ENCODE results near the gene IFFO2. TPM values are rescaled to one million over a fixed set of nuclear protein-coding genes. Genes with fewer than 3 reads are reported as not detected.

The IFFO2 gene
- total RNA-seq, 1 experiment from 2014 or later = 11.7 TPM

DNA sequence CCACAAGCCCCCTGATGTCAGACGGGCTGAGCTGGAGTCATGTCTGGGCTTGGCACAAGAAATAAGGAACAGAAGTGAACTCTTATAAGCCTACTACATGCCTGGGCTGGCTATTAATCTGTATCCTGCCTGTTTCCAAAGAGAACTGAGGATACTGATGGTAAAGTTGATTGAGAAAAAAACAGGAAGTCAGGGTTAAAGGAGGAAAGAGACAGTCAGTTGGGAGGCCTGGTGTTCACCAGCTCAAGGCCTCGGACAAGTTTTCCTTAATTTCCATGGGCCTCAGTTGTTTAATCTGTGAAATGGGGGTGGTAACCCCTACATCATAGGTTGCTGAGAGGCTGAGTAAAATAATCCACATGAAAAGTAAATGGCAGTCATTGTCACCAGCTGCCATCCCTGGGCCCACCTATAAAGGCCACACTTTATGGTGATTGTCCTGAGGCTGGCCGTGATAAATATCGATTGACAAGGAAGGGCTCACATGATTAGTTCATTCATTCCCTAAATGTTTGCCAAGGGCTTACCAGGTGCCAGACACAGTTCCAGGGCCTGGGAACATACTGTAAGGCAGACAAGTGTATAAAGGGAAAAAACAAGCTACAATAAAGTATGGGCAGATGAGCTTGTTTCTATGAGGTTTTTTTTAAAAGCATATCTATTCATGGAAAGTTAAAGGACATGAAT lies 57.0 kb downstream of the IFFO2 start:
- no TSS peak for BruUV-seq (replicated peaks)
- no peak for DNase-seq
- POLR2A ChIA-PET (ENCODE audit: unreplicated experiment) = interaction anchor here (0.6 to 0.7 kb wide), 3 partner anchors 22 to 198 kb away, joined by 3 to 5 read pairs (median 4); no protein-coding TSS in a partner anchor
- H3K79me2 ChIP-seq (ENCODE audit: low read depth) = no peaks in the 10 kb centered on the region
- H3K4me3 ChIP-seq = no peak overlapping the region
- no peak overlapping the region for H3K27ac ChIP-seq
- H3K36me3 ChIP-seq (ENCODE audit: low read depth) = no peaks in the 10 kb centered on the region
- H3F3A ChIP-seq (ENCODE audit: insufficient read depth, low read depth) = peaks cover 14% of the 10 kb centered on the region
- no peaks in the 10 kb centered on the region for H3K9me2 ChIP-seq (ENCODE audit: insufficient read depth)
- TF ChIP-seq EZH2 (IDR thresholded peaks at IDR 0.05; ENCODE audit: low read depth) = no peak
- TF ChIP-seq, protein P1, sequence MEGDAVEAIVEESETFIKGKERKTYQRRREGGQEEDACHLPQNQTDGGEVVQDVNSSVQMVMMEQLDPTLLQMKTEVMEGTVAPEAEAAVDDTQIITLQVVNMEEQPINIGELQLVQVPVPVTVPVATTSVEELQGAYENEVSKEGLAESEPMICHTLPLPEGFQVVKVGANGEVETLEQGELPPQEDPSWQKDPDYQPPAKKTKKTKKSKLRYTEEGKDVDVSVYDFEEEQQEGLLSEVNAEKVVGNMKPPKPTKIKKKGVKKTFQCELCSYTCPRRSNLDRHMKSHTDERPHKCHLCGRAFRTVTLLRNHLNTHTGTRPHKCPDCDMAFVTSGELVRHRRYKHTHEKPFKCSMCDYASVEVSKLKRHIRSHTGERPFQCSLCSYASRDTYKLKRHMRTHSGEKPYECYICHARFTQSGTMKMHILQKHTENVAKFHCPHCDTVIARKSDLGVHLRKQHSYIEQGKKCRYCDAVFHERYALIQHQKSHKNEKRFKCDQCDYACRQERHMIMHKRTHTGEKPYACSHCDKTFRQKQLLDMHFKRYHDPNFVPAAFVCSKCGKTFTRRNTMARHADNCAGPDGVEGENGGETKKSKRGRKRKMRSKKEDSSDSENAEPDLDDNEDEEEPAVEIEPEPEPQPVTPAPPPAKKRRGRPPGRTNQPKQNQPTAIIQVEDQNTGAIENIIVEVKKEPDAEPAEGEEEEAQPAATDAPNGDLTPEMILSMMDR (conservative IDR thresholded peaks at IDR 0.05) = no peak
- no peaks in the 10 kb centered on the region for H3K9me3 ChIP-seq (ENCODE audit: insufficient read depth, low read depth)
- no peaks in the 10 kb centered on the region for H3K27me3 ChIP-seq (ENCODE audit: insufficient read depth, low read depth)
- intact Hi-C loops (cut with micrococcal nuclease; ENCODE audit: unreplicated experiment) = loop anchor here (10.0 kb wide), 1 partner anchor 55 kb away; the partner anchor contains the start of gene IFFO2
- H2AFZ ChIP-seq = no peak overlapping the region
- CTCF ChIA-PET = interaction anchor here (0.6 to 0.7 kb wide), 2 partner anchors 15 to 109 kb away, joined by 4 read pairs; no protein-coding TSS in a partner anchor
- peaks cover 20% of the 10 kb centered on the region for H3K4me1 ChIP-seq (replicated peaks; ENCODE audit: insufficient read depth)
- no peaks in the 10 kb centered on the region for H4K20me1 ChIP-seq (ENCODE audit: insufficient read depth)
- H3K4me2 ChIP-seq = no peak overlapping the region

DNA sequence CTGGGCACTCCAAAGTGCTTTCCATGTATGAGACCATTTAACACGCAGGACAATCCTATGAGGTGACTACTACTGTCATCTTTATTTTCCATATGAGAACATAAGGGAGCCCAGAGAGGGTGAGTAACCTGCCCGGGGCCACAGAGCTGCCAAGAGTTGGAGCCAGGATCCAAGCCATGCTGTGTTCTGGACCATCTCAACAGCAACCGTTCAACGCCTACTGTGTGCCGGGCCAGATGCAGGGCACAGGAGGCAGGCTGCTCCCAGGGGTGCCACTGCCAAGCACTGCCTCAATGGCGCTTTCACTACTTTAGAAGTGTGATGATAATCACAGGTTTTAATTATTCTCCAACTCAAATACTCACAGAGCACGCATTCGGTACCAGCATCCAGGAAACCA lies 57.9 kb downstream of the IFFO2 start:
- Histone ChIP-seq H3K4me2 (no peak overlapping the region), H4K20me1 (ENCODE audit: insufficient read depth) (no peaks in the 10 kb centered on the region), H3K27ac (no peak overlapping the region), H3K4me1 (replicated peaks; ENCODE audit: insufficient read depth) (peaks cover 10% of the 10 kb centered on the region), H3K4me3 (no peak overlapping the region), H3K36me3 (ENCODE audit: low read depth) (no peaks in the 10 kb centered on the region), H3K79me2 (ENCODE audit: low read depth) (no peaks in the 10 kb centered on the region), H3K9me2 (ENCODE audit: insufficient read depth) (no peaks in the 10 kb centered on the region), H3K9me3 (ENCODE audit: insufficient read depth, low read depth) (no peaks in the 10 kb centered on the region), H3K27me3 (ENCODE audit: insufficient read depth, low read depth) (no peaks in the 10 kb centered on the region), H2AFZ (no peak overlapping the region), H3F3A (ENCODE audit: insufficient read depth, low read depth) (peaks cover 7% of the 10 kb centered on the region)
- ChIA-PET CTCF (no interaction called here), POLR2A (ENCODE audit: unreplicated experiment) (no interaction called here)
- intact Hi-C loops (cut with micrococcal nuclease; ENCODE audit: unreplicated experiment) = no loop called here
- no peak for DNase-seq
- no TSS peak for BruUV-seq (replicated peaks)
- no peak for TF ChIP-seq EZH2 (IDR thresholded peaks at IDR 0.05; ENCODE audit: low read depth)
- TF ChIP-seq, protein P1 (conservative IDR thresholded peaks at IDR 0.05) = no peak

DNA sequence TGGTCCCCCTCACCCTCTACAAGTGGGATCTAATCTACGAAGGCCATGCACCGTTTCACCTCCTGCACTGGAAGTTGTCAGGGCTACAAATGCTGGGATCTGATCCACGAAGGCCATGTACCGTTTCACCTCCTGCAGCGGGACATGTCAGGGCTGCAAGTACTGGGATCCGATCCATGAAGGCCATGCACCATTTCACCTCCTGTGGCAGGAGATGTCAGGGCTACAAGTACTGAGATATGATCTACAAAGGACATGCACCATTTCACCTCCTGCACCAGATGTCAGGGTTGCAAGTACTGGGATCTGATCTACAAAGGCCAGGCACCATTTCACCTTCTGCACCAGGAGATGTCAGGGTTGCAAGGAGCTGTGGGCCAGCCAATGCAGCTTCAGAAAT lies 61.2 kb downstream of the IFFO2 start:
- no peaks in the 10 kb centered on the region for H3K79me2 ChIP-seq (ENCODE audit: low read depth)
- no peaks in the 10 kb centered on the region for H3K9me3 ChIP-seq (ENCODE audit: insufficient read depth, low read depth)
- no peak overlapping the region for H3K27ac ChIP-seq
- H2AFZ ChIP-seq = no peak overlapping the region
- no peaks in the 10 kb centered on the region for H3F3A ChIP-seq (ENCODE audit: insufficient read depth, low read depth)
- ChIA-PET POLR2A (ENCODE audit: unreplicated experiment) (no interaction called here), CTCF (no interaction called here)
- no peaks in the 10 kb centered on the region for H3K4me1 ChIP-seq (replicated peaks; ENCODE audit: insufficient read depth)
- H3K36me3 ChIP-seq (ENCODE audit: low read depth) = no peaks in the 10 kb centered on the region
- H3K9me2 ChIP-seq (ENCODE audit: insufficient read depth) = no peaks in the 10 kb centered on the region
- H3K27me3 ChIP-seq (ENCODE audit: insufficient read depth, low read depth) = no peaks in the 10 kb centered on the region
- BruUV-seq (replicated peaks) = no TSS peak
- no peaks in the 10 kb centered on the region for H4K20me1 ChIP-seq (ENCODE audit: insufficient read depth)
- no peak overlapping the region for H3K4me2 ChIP-seq
- TF ChIP-seq, protein P1 (conservative IDR thresholded peaks at IDR 0.05) = no peak
- no peak for TF ChIP-seq EZH2 (IDR thresholded peaks at IDR 0.05; ENCODE audit: low read depth)
- no peak for DNase-seq
- H3K4me3 ChIP-seq = no peak overlapping the region
- intact Hi-C loops (cut with micrococcal nuclease; ENCODE audit: unreplicated experiment) = no loop called here

Measured in PC-9 (cell line).